GM19328 (cell line): ENCODE data around the gene GATAD2A.
"Not testable (repeated sequence)": the region's sequence is repeated elsewhere in the genome, so short reads cannot be mapped to it uniquely, and the experiment has no call there.

Experiments
- ATAC-seq: cut with Tn5 transposase; IDR thresholded peaks from one replicate; pipeline ENCODE4 v1.9.1; 2021; ENCODE audit warnings: mild to moderate bottlenecking, moderate library complexity; ENCODE audit not compliant: unreplicated experiment

Gene GATAD2A, protein sequence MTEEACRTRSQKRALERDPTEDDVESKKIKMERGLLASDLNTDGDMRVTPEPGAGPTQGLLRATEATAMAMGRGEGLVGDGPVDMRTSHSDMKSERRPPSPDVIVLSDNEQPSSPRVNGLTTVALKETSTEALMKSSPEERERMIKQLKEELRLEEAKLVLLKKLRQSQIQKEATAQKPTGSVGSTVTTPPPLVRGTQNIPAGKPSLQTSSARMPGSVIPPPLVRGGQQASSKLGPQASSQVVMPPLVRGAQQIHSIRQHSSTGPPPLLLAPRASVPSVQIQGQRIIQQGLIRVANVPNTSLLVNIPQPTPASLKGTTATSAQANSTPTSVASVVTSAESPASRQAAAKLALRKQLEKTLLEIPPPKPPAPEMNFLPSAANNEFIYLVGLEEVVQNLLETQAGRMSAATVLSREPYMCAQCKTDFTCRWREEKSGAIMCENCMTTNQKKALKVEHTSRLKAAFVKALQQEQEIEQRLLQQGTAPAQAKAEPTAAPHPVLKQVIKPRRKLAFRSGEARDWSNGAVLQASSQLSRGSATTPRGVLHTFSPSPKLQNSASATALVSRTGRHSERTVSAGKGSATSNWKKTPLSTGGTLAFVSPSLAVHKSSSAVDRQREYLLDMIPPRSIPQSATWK

DNA sequence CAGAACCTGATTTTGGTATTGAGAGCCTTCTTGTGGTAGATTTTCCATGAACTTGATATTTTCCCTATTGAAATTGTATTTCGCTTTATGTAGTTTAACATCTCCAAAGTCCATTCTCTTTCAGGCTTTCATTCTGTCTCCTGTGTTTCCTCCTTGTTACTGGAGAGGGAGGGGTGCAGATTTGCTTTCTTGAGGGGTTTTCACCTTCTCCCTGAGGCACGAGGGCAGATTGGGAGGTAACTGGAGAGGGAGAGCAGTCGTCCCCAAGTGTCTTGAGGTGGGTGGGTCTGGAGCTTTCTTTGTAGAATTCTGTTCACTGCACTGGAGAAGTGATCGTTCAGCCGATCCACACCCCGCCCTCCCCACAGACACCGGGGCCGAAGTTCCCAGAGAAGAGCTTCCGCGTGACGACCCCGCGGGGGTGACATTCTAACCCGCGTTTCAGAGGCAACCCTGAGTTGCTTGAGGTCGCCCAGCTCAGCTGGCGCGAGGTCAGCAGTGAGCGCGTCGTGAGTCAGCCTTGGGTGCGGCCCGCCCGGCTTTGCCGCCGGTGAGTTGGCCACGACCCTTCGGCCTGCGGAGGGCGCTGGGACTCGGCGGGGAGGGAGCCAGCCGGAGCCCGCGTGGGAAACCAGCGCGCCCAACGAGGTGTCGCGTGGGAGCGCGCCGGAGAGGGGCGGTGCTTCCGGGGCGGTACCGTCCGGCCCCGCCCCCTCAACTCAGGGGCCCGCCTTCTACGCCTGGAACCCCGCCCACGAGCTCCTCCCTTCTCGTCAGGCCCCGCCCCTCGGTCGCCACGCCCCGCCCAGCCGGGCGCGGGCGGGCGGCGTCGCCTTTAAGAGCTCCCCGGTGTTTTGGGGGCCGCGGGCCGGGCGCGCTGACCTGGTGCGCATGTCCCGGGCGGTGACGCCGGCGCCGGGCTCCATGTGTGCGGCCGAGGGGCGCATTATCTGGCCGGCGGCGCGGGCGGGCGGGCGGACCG is at the start of gene GATAD2A:
TSS of gene GATAD2A (plus strand) at position 797 of the 982 bp plus-strand sequence. CDS start 59,671 bp downstream, outside the sequence.
- ATAC-seq, result peak; percentile 72

DNA sequence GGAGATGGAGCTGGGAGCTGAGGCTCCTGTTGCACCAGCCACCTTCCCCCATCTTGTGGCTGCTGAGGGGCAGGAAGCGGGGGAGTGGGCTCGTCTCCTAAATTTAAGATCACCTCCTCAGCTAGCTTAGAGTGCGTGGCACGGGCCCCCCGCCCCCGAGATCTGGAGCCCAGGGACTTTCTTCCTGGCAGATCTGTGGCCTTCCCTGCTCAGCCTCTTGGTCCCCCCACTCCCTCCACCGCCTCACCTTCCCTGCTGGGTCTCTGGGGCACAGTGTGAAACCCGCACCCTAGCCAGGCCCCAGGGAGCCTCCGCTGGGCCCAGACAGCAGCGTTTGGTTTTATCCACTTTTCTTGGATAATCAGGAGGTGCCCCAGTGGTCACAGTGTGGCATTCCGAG is 49.0 kb upstream of the GATAD2A start:
- no peak for ATAC-seq

DNA sequence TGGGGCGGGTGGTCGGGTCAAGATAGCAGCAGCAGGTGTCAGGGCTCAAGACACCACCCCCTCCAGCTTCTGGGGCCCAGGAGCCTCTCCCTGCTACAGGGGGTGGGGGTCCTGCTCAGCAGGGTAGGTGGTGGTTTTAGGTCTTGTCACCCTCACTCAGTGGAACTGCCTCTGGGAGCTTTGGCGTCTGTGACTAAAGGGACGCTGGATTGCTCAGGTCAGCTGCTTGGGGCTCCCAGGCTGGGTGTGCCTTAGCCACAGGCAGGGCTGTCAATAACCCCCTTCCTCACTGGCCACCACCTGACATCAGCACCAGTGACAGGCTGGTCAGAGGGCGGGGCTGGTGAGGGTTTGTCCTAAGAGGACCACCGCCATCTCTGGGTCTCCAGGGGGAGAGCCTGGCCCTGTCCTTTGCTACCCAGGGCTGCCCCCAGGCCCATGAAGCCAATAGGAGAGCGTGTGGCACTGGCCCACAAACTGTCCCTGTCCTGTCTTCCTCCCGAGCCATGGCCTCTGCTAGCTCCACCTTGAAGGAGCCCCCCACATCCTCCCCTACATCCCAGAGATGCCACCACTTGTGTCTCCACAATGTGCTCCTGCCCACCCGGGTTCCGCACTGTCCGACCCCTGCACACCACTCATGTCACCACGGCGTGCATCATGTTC is 48.4 kb upstream of the GATAD2A start:
- ATAC-seq, result no peak

DNA sequence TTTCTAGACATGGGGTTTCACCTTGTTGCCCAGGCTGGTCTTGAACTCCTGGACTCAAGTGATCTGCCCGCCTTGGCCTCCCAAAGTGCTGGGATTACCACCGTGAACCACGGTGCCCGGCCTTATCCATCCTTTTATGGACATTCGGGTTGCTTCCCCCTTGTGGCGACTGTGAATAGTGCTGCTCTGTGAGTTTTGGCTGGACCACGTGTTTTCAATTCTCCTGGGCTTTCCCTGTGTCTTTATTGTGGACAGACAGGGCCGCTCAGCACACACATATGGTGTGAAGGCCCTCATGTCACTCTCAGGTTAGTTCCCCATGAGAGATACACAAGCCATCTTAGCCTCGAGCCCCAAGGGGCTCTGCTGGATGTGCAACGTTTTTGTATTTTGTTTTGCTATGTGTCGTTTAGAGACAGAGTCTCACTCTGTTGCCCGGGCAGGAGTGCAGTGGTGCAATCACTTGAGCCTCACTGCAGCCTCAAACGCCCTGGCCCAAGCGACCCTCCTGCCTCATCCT is 44.3 kb upstream of the GATAD2A start:
- ATAC-seq, result no peak

DNA sequence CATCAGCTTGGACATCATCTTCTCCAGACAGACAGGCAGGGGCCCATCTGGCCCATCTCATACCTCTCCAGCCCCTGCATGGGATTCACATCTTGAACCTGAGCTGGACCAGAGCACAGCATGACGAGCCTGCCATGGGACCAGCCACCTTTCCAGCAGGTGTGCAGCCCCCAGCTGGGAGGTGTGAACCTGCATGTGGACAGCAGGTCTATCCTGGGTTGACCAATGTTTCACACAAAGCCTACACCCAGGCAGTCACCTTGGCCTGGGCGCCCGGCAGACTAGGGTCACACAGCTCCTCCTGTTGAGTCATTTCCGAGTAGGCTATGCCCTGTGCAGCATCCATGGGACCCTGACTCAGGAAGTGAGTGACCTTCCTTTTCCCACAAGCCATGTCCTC is 43.4 kb upstream of the GATAD2A start:
- ATAC-seq, result no peak

DNA sequence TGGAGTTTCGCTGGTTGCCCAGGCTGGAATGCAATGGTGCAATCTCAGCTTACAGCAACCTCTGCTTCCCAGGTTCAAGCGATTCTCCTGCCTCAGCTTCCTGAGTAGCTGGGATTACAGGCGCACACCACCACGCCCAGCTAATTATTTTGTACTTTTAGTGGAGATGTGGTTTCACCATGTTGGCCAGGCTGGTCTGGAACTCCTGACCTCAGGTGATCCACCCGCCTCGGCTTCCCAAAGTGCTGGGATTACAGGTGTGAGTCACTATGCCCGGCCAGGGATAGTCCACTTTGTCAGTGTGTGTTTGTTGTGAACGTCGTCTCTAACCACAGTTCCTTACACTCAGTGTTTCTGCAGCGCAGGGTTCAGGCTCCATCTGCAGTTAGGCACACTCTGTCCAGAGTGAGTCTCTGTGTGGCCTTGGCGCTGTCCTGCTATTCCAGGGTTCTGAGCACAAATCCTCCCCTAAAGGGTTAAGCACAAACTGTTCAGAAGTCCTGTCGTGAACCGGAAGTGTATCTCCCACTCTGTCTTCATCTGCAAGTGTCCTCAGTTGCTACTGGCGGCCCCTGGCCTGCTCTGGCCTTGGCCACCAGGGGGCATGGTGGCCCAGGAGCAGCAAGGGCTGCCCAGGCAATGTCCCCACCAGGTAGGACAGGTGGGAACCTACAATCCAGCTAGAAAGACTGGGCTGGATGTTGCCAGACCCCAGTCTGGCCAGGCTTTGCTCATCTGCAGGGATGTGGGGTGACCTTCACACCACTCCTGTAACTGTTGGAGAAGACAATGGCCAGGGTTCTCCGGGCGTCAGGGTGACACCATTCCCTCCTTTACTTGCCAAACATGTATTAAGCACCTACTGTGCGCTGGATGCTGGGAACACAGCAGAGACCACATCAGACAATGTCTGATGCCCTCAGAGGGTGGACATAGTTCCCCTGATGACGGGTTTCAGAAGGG is 38.8 kb upstream of the GATAD2A start:
- peak; percentile 76 for ATAC-seq

DNA sequence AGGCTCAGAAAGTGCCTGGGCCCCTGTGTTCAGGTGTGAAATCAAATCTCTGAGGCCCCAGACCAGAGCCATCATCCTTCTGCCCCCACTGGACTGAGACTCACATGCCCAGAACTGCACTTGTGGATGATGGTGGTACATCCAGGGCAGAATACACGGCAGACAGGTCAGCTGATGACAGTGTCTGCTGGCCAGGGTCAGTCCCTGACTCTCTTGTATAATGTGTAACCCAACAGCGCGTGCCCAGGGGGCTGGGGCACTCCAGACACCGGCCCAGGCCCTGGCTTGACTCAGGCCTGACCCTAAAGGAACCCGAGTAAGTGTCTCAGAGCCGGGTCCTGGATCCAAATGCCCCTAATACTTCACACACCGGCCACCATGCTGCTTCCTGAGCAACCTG is 37.4 kb upstream of the GATAD2A start:
- no peak for ATAC-seq

DNA sequence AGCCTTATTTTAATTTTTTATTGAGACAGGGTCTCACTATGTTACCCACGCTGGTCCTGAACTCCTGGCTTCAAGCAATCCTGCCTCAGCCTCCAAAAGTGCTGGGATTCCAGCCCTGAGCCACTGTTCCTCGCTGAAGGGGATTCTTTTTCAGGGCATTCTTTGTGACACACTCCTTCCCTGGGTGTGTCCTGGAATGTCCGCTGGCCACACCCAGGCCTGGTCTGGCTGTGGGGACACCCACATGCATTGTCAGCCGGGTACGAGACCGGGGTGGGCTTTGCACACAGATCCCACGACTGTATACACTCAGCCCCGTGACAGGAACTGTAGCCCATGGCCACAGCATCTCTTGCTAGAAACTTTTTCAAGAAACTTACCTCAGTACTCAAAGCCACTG is 34.4 kb upstream of the GATAD2A start:
- ATAC-seq, result no peak

DNA sequence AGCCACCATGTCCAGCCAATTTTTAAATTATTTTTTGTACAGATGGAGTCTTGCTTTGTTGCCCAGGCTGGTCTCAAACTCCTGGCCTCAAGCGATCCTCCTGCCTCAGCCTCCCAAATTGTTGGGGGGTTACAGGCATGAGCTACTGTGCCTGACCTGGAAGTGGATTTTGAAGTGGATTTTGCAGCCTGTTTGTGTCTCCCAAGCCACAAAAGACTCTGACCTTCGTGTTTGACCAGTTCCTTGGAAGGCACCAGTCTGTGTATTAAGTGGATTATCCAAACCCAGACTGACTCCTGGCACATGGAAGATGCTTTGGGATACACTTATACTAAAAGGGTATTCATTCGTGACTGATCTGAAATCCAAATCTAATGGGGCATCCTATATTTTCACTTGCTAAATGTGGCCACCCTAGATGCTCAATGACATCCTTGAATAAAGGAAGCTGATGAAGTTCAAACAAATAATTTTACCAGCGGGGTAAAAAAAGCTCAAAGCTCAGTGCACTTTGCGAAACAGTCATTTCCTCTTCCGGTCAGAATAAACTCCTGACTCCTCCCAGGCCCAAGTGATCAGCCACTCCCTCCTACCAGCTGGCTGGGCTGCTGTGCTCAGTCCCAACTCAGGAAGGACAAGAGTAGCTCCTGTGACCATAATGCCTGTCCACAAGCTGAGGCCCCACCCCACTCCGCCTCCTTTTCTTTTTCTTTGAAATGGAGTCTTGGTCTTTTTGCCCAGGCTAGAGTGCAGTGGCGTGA is 32.6 kb upstream of the GATAD2A start:
- ATAC-seq, result no peak

DNA sequence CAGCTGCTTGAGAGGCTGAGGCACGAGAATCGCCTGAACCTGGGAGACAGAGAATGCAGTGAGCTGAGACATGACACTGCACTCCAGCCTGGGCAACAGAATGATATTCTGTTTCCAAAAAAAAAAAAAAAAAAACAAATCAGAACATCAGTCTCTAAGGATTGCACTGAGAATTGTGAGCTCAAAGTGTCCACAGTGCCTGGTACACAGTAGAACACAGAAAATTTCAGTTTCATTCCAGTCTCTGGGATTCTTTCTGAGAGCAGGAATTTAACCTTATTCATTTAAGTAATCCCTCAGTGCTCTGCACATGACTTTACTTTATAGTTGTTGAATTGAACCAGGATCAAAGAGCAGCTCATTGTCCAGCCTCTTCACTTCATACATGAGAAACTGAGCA is 25.9 kb upstream of the GATAD2A start:
- no peak for ATAC-seq

DNA sequence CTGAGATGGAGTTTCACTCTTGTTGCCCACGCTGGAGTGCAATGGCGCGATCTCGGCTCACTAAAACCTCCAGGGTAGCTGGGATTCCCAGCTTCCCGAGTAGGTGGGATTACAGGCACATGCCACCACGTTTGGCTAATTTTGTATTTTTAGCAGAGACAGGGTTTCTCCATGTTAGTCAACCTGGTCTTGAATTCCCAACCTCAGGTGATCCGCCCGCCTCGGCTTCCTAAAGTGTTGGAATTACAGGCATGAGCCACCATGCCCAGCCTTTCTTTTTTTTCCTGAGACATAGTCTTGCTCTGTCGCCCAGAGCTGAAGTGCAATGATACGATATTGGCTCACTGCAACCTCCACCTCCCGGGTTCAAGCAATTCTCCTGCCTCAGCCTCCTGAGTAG is 25.2 kb upstream of the GATAD2A start:
- ATAC-seq, result not testable (repeated sequence)

DNA sequence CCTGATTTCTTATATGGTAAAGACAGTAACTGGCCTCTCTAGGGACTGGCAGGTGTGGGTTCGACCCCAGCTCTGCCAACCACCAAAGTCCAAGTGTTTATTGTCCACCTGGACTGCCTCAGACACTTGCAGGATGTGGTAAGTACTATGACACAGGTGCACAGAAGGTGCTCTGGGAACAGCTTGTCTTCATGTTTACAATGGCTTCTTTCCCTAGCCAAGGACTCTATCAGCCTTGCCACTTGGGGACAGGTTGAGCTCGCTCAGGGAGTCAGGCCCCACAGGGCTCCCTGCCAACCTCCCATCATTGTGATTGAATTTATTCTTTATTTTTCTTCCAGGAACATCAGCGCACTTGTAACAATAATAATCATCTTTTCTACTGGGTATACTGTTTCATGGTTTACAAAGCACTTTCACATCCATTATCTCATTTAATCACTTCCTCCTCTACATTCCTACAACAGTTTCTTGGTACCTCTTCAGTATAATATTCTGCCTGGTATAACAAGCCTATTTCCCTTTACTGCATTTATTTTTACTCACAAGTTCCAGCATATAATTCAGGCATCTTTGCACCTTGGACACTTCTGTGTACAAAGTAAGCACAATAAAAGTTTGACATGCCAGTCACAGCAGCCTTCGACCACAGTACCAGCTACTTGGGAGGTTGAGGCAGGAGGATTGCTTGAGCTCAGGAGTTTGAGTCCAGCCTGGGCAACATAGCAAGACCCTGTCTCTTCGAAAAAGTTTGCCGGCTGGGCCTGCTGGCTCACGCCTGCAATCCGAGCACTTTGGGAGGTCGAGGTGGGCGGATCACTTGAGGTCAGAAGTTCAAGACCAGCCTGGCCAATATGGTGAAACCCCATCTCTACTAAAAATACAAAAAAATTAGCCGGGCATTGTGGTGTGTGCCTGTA is 24.2 kb upstream of the GATAD2A start:
- ATAC-seq, result no peak

DNA sequence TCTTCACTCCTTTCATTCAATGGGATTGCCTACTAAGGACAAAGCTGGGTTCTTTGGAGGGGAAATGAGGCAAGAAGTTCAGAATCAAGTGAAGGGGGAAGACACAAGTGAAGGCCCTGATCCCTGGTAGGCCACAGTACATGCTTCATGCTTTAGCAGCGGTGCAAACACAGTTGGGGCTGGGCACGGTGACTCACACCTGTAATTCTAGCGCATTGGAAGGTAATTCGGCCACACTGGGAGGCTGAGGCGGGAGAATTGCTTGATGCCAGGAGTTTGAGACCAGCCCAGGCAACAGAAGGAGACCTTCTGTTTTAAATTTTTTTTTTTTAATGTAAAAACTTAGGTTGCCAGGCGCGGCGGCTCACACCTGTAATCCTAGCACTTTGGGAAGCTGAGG is 23.4 kb upstream of the GATAD2A start:
- no peak for ATAC-seq

DNA sequence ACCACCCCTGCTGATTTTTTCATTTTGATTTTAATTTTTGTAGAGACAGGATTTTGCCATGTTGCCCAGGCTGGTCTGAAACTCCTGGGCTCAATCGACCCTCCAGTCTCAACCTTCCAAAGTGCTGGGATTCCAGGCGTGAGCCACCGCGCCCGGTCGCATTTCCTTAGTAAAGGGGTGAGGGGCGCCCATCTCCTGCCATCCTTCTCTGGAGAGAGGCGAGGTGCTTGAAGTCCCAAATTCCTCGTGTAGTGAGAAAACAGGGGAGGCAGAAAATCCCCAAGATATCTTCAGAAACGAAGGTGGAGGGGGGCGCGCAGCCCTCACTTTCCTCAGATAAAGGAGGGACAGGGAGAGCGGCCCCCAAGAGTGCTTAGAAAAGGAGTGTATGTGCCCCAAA is 21.0 kb upstream of the GATAD2A start:
- ATAC-seq, result no peak

DNA sequence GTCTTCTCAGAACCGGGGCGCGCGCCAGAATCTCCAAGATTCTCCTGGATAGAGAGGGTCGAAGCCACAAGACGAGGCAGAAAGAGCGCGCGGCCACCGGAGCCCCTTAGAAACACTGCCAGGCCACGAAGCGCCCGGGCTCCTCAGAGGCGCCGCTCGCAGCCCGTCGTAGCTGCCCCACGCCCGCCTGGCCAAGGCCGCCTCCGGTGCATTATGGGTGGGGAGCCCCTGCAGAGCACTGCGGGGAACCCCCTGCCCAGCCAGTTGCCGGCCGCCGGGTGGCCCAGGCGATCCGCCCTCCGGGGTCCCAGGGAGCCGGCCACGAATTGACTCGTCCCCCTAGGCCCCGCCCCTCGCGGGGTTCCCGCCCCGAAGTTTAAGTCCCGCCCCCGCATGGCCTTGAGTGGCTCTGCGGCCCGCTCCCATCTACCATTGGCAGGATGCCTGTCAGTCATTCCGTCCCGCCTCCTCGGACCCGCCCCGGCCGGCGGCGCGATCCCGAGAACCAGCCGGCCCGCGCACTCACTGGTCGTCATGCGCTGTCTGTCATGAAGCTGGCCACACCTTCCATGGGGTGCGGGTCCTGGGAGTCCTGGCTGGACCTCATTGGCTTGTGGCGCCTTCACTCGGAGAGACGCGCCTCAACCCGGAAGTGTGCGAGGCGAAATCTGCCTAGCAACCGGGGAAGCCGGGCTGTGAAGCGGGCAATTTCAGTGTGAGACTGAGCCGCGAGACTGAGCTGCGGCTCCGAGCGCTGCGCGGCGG is 20.2 kb upstream of the GATAD2A start:
- ATAC-seq, result peak; percentile 92

DNA sequence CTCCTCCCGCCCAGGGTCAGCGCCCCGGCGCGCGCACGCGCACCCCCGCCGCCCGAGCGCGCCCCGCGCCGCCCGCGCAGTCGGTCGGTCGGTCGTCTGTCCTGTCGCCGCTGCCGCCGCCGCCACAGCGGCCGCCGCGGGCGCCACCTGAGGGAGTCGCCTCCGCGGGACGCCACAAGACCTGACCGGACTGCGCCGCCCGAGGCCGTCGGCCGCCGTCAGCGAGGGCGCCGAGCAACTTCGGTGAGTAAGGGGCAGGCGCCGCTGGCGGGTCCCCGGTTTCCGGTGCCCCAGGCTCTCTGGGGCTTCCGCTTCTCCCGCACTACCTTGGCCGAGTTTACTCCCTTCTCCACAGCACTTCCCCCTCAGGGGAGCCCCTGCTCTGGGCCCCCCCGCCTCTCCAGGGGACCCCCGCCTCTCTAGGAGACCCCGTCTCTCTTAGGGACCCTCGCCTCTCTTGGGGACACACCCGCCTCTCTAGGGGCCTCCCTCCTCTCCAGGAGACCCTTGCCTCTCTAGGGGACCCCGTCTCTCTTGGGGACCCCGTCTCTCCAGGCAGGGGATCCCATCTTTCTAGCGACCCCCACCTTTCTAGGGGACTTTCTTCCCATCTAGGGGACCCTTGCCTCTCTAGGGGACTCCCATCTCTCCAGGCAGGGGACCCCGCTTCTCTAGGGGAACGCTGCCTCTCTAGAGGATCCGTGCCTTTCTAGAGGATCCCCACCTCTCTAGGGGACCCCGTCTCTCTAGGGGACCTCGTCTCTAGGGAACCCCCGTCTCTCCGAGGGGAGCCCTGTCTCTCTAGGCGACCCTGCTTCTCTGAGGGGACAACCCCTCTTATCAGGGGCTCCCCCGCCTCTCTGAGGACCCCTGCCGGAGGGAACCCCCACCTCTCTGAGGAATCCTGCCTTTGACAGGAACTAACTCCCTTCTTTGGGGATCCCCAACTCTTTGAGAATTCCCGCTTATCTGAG is 19.3 kb upstream of the GATAD2A start:
- ATAC-seq, result no peak
